ENCODE data around the gene RTF2.

GRCh38 chr20:56520180-56520579 lies 51.8 kb downstream of the RTF2 start:
- TF ChIP-seq CTCF (IDR thresholded peaks at IDR 0.05) (no peak), POLR2A (IDR thresholded peaks at IDR 0.05) (no peak)
